CD14-positive monocyte (primary cell): Measurements from ENCODE around the gene CGB2. TPM values are rescaled to one million over a fixed set of nuclear protein-coding genes. Genes with fewer than 3 reads are reported as not detected.
"Not testable (repeated sequence)": the region's sequence is repeated elsewhere in the genome, so short reads cannot be mapped to it uniquely, and the experiment has no call there.

Experiments
- DNase-seq, 3 donors: peaks; one replicate each; pipeline ENCODE4 v3.0.0-alpha.2; 2011 to 2022
- H2AFZ ChIP-seq: 2 replicates; pipeline ENCODE4 v1.6.0; 2012; ENCODE audit warnings: mild to moderate bottlenecking, low read depth, low read length, inconsistent platforms; ENCODE audit not compliant: insufficient read depth, poor library complexity, severe bottlenecking
- H3K27ac ChIP-seq, 2 donors: 1 replicate in 1 of 2; 2 replicates in 1 of 2; pipeline ENCODE4 v1.5.1; 2012 to 2013; ENCODE audit warnings: low read length in 2 of 2, control low read depth in 1 of 2, inconsistent platforms in 1 of 2, low read depth in 1 of 2, mild to moderate bottlenecking in 1 of 2
- H3K27me3 ChIP-seq, 2 donors: one replicate each; pipeline versions ENCODE4 v1.6.0 to v1.6.1; 2011 to 2013; ENCODE audit warnings: low read length in 2 of 2; ENCODE audit not compliant: control insufficient read depth in 2 of 2, insufficient read depth in 2 of 2
- H3K36me3 ChIP-seq, 2 donors: replicated peaks in 1 of 2; 1 replicate in 1 of 2; 2 replicates in 1 of 2; pipeline versions ENCODE4 v1.5.1 to v1.6.1; 2012 to 2013; ENCODE audit warnings: low read length in 2 of 2, control low read depth in 1 of 2, inconsistent platforms in 1 of 2, mild to moderate bottlenecking in 1 of 2; ENCODE audit not compliant: insufficient read depth in 2 of 2, control insufficient read depth in 1 of 2
- H3K4me1 ChIP-seq, 2 donors: 1 replicate in 1 of 2; 2 replicates in 1 of 2; pipeline versions ENCODE4 v1.5.1 to v1.6.1; 2012 to 2013; ENCODE audit warnings: low read length in 2 of 2, control low read depth in 1 of 2, inconsistent platforms in 1 of 2, mild to moderate bottlenecking in 1 of 2, moderate library complexity in 1 of 2; ENCODE audit not compliant: insufficient read depth in 2 of 2, control insufficient read depth in 1 of 2
- H3K4me2 ChIP-seq: replicated peaks from 2 replicates; pipeline ENCODE3; 2012; ENCODE audit warnings: low read length, moderate library complexity, mild to moderate bottlenecking; ENCODE audit not compliant: poor library complexity, severe bottlenecking; ENCODE audit errors: extremely low read depth
- H3K4me3 ChIP-seq, 3 experiments: fragments of 200-600 bp in 1 of 3; sonication (generic) in 1 of 3; replicated peaks in 1 of 3; 1 replicate in 2 of 3; 2 replicates in 1 of 3; pipeline ENCODE4 v1.5.1; 2011 to 2013; ENCODE audit warnings: low read length in 3 of 3, mild to moderate bottlenecking in 3 of 3, control low read depth in 2 of 3, low read depth in 2 of 3, inconsistent platforms in 1 of 3, moderate library complexity in 1 of 3
- H3K79me2 ChIP-seq: 2 replicates; pipeline ENCODE4 v1.6.0; 2012; ENCODE audit warnings: mild to moderate bottlenecking, control low read depth, inconsistent platforms, low read length, moderate library complexity; ENCODE audit not compliant: insufficient read depth
- H3K9ac ChIP-seq: 2 replicates; pipeline ENCODE4 v1.6.0; 2017; ENCODE audit warnings: low read length, mild to moderate bottlenecking; ENCODE audit not compliant: insufficient read depth, poor library complexity, severe bottlenecking
- H3K9me3 ChIP-seq, 2 donors: replicated peaks in 1 of 2; 1 replicate in 1 of 2; 2 replicates in 1 of 2; pipeline versions ENCODE4 v1.5.1 to v1.6.1; 2012 to 2013; ENCODE audit warnings: low read length in 2 of 2, control low read depth in 1 of 2; ENCODE audit not compliant: control insufficient read depth in 1 of 2, insufficient read depth in 1 of 2
- H4K20me1 ChIP-seq: 2 replicates; pipeline ENCODE4 v1.6.0; 2012; ENCODE audit warnings: mild to moderate bottlenecking, low read length, control low read depth, moderate library complexity; ENCODE audit not compliant: insufficient read depth
- H3K27ac Mint-ChIP-seq, 7 donors: one replicate each; pipeline ENCODE4 v1.8.0; 2020; ENCODE audit warnings: mild to moderate bottlenecking in 7 of 7, mixed read lengths in 7 of 7, moderate library complexity in 6 of 7, inconsistent platforms in 2 of 7
- H3K27me3 Mint-ChIP-seq, 3 donors: one replicate each; pipeline ENCODE4 v1.8.0; 2021 to 2022; ENCODE audit warnings: low read depth in 3 of 3, mild to moderate bottlenecking in 3 of 3, mixed read lengths in 3 of 3, moderate library complexity in 3 of 3, inconsistent platforms in 1 of 3
- H3K36me3 Mint-ChIP-seq, 2 donors: one replicate each; pipeline ENCODE4 v1.8.0; 2020; ENCODE audit warnings: mixed read lengths in 2 of 2, inconsistent platforms in 1 of 2, mild to moderate bottlenecking in 1 of 2
- H3K4me1 Mint-ChIP-seq: one replicate; pipeline ENCODE4 v1.8.0; 2020; ENCODE audit warnings: mild to moderate bottlenecking, mixed read lengths
- H3K4me3 Mint-ChIP-seq, 2 donors: one replicate each; pipeline ENCODE4 v1.8.0; 2020; ENCODE audit warnings: mild to moderate bottlenecking in 2 of 2, mixed read lengths in 2 of 2, moderate library complexity in 1 of 2
- H3K9me3 Mint-ChIP-seq, 7 donors: one replicate each; pipeline ENCODE4 v1.8.0; 2020 to 2022; ENCODE audit warnings: mixed read lengths in 7 of 7, mild to moderate bottlenecking in 6 of 7, moderate library complexity in 6 of 7, inconsistent platforms in 2 of 7
- WGBS: methylation state at CpG from one replicate; pipeline ENCODE4 v1.1.5; 2013; ENCODE audit warnings: missing lambda C conversion rate; ENCODE audit not compliant: insufficient coverage; 5-methylcytosine and 5-hydroxymethylcytosine counted together
- intact Hi-C, 2 donors: fragments of 100-400 bp; cut with micrococcal nuclease; formaldehyde crosslinking; loops; one replicate each; pipeline versions ENCODE4 v1.15.0 to v1.15.1; 2023
- polyA plus RNA-seq, 3 donors: library from polyadenylated mRNA; depleted of rRNA in 1 of 3; unstranded in 2 of 3; stranded (reverse) in 1 of 3; fragments of 300-500 nt in 2 of 3; fragments of >200 nt in 1 of 3; fragmentation: Illumina TruSeq in 2 of 3; gene quantifications; 1 replicate in 2 of 3; 2 replicates in 1 of 3; pipeline ENCODE4 v1.2.3, GENCODE V29; 2012 to 2021
- TF ChIP-seq, protein P1 (sequence below): fragments of 200-600 bp; IDR thresholded peaks from one replicate; pipeline ENCODE4 v1.8.0; 2022; ENCODE audit warnings: antibody characterized with exemption, mild to moderate bottlenecking

The CGB2 gene
- polyA plus RNA-seq, 3 donors: not detected

DNA sequence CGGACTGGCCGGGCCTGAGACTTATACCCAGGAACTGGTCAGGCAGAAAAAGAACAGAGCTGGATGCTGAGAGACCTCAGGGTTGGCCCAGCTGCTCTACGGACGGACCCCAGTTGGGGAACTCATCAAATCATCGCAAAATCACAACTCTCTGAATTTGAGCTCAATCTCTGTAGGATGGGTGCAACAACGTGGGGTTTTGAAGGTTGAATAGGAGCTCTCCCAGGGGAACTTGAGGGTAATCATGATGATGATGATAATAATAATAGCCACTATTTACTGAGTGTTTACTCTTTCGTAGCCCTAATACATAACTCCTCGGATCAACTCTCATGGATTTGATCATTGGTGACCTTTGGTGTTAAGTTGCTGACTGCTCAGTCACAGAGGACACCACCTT, 1.4 kb upstream of the CGB2 start:
- H3K9me3 ChIP-seq, H3K4me3 Mint-ChIP-seq, H3K4me1 Mint-ChIP-seq, H3K27me3 ChIP-seq, H3K79me2 ChIP-seq, H3K27ac ChIP-seq, DNase-seq, H3K36me3 ChIP-seq, H3K4me1 ChIP-seq, H3K4me3 ChIP-seq, H3K9ac ChIP-seq, H4K20me1 ChIP-seq, intact Hi-C loops, H2AFZ ChIP-seq, H3K4me2 ChIP-seq, H3K36me3 Mint-ChIP-seq, H3K27ac Mint-ChIP-seq: not testable (repeated sequence)
- no CpG with 5 or more reads among the region's 8 CpGs for WGBS
- Mint-ChIP-seq H3K27me3 (peaks cover 4 to 19% (median 5%) of the 10 kb centered on the region in 3 donors), H3K9me3 (peaks cover 0 to 10% (median 6%) of the 10 kb centered on the region in 7 donors)

DNA sequence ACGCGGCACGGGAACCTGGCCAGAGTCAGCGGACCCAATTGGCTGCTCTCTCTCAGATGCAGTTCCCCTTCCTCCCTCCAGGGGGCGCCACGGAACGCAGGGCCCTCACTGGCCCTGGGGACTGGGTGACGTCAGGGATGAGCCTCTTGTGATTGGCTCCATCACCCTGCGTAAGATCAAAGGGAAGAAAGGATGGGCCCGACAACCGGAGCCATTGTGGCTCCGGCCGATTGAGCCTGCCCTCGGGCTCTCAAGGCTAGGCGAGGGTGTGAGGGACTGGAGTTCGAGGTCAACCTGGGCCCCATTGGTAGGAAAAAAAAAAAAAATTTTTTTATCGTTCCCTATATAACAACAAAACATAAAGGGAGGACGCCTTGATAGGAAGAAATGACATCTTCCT, 5.1 kb downstream of the CGB2 start, which contains the start of gene CGB1:
CGB1 (minus strand) TSS at position 81 of the 400 bp plus-strand sequence. CDS start 184 bp downstream, outside the sequence.
- intact Hi-C loops, H3K4me3 ChIP-seq, H3K9me3 Mint-ChIP-seq, H3K4me1 Mint-ChIP-seq, H3K36me3 ChIP-seq, H3K36me3 Mint-ChIP-seq, H3K27ac Mint-ChIP-seq, H3K27me3 ChIP-seq, H4K20me1 ChIP-seq, H3K9ac ChIP-seq, H3K4me2 ChIP-seq, H2AFZ ChIP-seq, H3K4me1 ChIP-seq, H3K4me3 Mint-ChIP-seq, H3K79me2 ChIP-seq, H3K27ac ChIP-seq, H3K9me3 ChIP-seq: not testable (repeated sequence)
- peak in 1 of 3 donors; percentile 25 for DNase-seq
- H3K27me3 Mint-ChIP-seq: peaks cover 2 to 12% (median 7%) of the 10 kb centered on the region in 3 donors
- TF ChIP-seq, protein P1, sequence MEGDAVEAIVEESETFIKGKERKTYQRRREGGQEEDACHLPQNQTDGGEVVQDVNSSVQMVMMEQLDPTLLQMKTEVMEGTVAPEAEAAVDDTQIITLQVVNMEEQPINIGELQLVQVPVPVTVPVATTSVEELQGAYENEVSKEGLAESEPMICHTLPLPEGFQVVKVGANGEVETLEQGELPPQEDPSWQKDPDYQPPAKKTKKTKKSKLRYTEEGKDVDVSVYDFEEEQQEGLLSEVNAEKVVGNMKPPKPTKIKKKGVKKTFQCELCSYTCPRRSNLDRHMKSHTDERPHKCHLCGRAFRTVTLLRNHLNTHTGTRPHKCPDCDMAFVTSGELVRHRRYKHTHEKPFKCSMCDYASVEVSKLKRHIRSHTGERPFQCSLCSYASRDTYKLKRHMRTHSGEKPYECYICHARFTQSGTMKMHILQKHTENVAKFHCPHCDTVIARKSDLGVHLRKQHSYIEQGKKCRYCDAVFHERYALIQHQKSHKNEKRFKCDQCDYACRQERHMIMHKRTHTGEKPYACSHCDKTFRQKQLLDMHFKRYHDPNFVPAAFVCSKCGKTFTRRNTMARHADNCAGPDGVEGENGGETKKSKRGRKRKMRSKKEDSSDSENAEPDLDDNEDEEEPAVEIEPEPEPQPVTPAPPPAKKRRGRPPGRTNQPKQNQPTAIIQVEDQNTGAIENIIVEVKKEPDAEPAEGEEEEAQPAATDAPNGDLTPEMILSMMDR: peak; percentile 43
- 36% methylated on average over 2 of the region's 18 CpGs for WGBS

DNA sequence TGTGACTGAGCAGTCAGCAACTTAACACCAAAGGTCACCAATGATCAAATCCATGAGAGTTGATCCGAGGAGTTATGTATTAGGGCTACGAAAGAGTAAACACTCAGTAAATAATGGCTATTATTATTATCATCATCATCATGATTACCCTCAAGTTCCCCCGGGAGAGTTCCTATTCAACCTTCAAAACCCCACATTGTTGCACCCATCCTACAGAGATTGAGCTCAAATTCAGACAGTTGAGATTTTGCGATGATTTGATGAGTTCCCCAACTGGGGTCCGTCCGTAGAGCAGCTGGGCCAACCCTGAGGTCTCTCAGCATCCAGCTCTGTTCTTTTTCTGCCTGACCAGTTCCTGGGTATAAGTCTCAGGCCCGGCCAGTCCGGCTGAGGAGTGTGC, 6.4 kb downstream of the CGB2 start:
- H3K4me3 ChIP-seq, H3K4me1 Mint-ChIP-seq, H3K4me2 ChIP-seq: not testable (repeated sequence)

DNA sequence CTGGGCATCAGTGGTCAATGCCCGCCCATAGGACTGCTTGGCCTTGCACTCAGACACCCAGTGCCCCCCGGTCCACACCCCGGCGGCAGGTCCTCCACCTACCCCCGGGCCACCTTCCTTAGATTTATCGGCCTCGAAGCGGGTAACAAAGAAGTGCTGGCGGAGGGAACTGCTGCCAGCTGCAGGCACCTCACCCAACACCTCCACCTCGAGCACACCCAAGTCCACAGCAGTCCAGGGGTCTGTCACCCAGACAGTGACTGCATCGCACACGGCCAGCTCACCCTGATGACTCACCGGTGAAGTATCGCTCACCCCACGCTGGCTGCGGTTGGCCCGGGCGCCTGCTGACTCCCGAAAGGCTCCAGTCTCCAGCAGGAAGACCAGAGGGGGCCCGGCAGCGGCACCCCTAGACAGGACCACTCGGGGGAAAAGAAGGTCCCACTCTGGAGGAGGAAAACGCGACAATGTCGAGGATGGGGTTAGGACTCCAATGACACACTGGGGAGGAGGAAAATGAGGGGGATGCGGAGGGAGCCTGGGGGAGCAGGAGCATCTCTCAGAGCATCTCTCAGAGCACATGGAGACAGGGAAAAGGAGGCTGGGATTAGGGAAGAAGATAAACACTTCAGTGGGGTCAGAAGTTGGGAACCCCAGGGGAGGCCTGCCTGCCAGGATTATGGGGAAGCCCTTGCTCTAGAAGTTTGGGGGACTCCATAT, 7.0 kb downstream of the CGB2 start:
- peaks cover 2 to 11% (median 7%) of the 10 kb centered on the region in 3 donors for H3K27me3 Mint-ChIP-seq
- H3K4me1 Mint-ChIP-seq, H3K4me2 ChIP-seq, DNase-seq, H3K9ac ChIP-seq, H3K4me3 Mint-ChIP-seq, H3K36me3 ChIP-seq, H3K27me3 ChIP-seq, H2AFZ ChIP-seq, H3K27ac Mint-ChIP-seq, H3K27ac ChIP-seq, H4K20me1 ChIP-seq, H3K36me3 Mint-ChIP-seq, intact Hi-C loops, H3K4me3 ChIP-seq, H3K9me3 Mint-ChIP-seq, H3K79me2 ChIP-seq, H3K9me3 ChIP-seq, H3K4me1 ChIP-seq: not testable (repeated sequence)
- 90% methylated on average over 12 of the region's 26 CpGs for WGBS

More for the DNA sequence above, 6.4 kb downstream of the CGB2 start:
- H3K27me3 ChIP-seq, H3K36me3 ChIP-seq, H3K27ac ChIP-seq, H3K27me3 Mint-ChIP-seq, H3K4me3 Mint-ChIP-seq, H3K4me1 ChIP-seq, H3K36me3 Mint-ChIP-seq, DNase-seq, intact Hi-C loops, H3K9me3 Mint-ChIP-seq, H4K20me1 ChIP-seq, H3K27ac Mint-ChIP-seq, H2AFZ ChIP-seq, H3K9me3 ChIP-seq, H3K9ac ChIP-seq, H3K79me2 ChIP-seq: not testable (repeated sequence)
- WGBS: no CpG with 5 or more reads among the region's 8 CpGs
